HepG2 (cell line): ENCODE results near the gene BAG5. TPM values are rescaled to one million over a fixed set of nuclear protein-coding genes. Genes with fewer than 3 reads are reported as not detected.

Source experiments
- ADNP ChIP-seq: sonication (generic); formaldehyde crosslinking; IDR thresholded peaks from 2 replicates; pipeline ENCODE4 v1.4.0; 2020; ENCODE audit warnings: missing genetic modification reagents
- ARHGAP35 ChIP-seq: sonication (generic); formaldehyde crosslinking; IDR thresholded peaks from 2 replicates; pipeline ENCODE4 v1.9.0; 2022; ENCODE audit warnings: mild to moderate bottlenecking, inconsistent platforms, moderate library complexity, missing genetic modification reagents, borderline replicate concordance
- BRCA1 ChIP-seq: sonication (generic); formaldehyde crosslinking; IDR thresholded peaks from 2 replicates; pipeline ENCODE4 v1.4.0; 2020; ENCODE audit warnings: missing genetic modification reagents
- HDAC1 ChIP-seq: sonication (generic); formaldehyde crosslinking; IDR thresholded peaks from 2 replicates; pipeline ENCODE4 v1.5.1; 2020; ENCODE audit warnings: mild to moderate bottlenecking, missing genetic modification reagents
- HIVEP1 ChIP-seq: sonication (generic); formaldehyde crosslinking; IDR thresholded peaks from 2 replicates; pipeline ENCODE4 v1.4.0; 2020; ENCODE audit warnings: mild to moderate bottlenecking, missing genetic modification reagents
- HNF1A ChIP-seq, 2 experiments: sonication (generic) in 1 of 2; formaldehyde crosslinking in 1 of 2; IDR thresholded peaks; 2 replicates each; pipeline versions ENCODE4 v1.4.0 to v1.6.1; 2016 to 2020; ENCODE audit warnings: borderline replicate concordance in 1 of 2, low read depth in 1 of 2, mild to moderate bottlenecking in 1 of 2, missing genetic modification reagents in 1 of 2
- HOMEZ ChIP-seq: IDR thresholded peaks from 2 replicates; pipeline ENCODE4 v1.6.1; 2016; ENCODE audit warnings: low read depth
- KDM2A ChIP-seq: sonication (generic); formaldehyde crosslinking; IDR thresholded peaks from 2 replicates; pipeline ENCODE4 v1.4.0; 2020; ENCODE audit warnings: low read depth, missing genetic modification reagents, borderline replicate concordance
- MLX ChIP-seq: IDR thresholded peaks from 2 replicates; pipeline ENCODE4 v1.6.1; 2016
- NR3C1 ChIP-seq: sonication (generic); formaldehyde crosslinking; IDR thresholded peaks from 2 replicates; pipeline ENCODE4 v1.4.0; 2020; ENCODE audit warnings: missing genetic modification reagents
- PAF1 ChIP-seq: IDR thresholded peaks from 2 replicates; pipeline ENCODE4 v1.6.1; 2016; ENCODE audit warnings: missing genetic modification reagents, missing compliant biosample characterization
- PHF5A ChIP-seq: IDR thresholded peaks from one replicate; pipeline ENCODE4 v1.6.1; 2018; ENCODE audit warnings: low read depth, missing genetic modification reagents; ENCODE audit not compliant: unreplicated experiment
- POGZ ChIP-seq: sonication (generic); formaldehyde crosslinking; IDR thresholded peaks from 2 replicates; pipeline ENCODE4 v1.4.0; 2020; ENCODE audit warnings: mild to moderate bottlenecking, missing genetic modification reagents
- REPIN1 ChIP-seq: sonication (generic); formaldehyde crosslinking; IDR thresholded peaks from 2 replicates; pipeline ENCODE4 v1.8.0; 2022; ENCODE audit warnings: missing genetic modification reagents, low read depth, mild to moderate bottlenecking, borderline replicate concordance
- SAP130 ChIP-seq: IDR thresholded peaks from 2 replicates; pipeline ENCODE4 v1.6.1; 2016; ENCODE audit warnings: low read depth
- SIX4 ChIP-seq: sonication (generic); formaldehyde crosslinking; IDR thresholded peaks from 2 replicates; pipeline ENCODE4 v1.4.0; 2020; ENCODE audit warnings: missing genetic modification reagents
- SNAI1 ChIP-seq: sonication (generic); formaldehyde crosslinking; IDR thresholded peaks from 2 replicates; pipeline ENCODE4 v1.5.0; 2020; ENCODE audit warnings: mild to moderate bottlenecking, missing genetic modification reagents, borderline replicate concordance
- SP2 ChIP-seq: sonication (generic); formaldehyde crosslinking; IDR thresholded peaks from 2 replicates; pipeline ENCODE4 v1.5.1; 2020; ENCODE audit warnings: mild to moderate bottlenecking, missing genetic modification reagents
- SUZ12 ChIP-seq: fragments of 150-350 bp; IDR thresholded peaks from 2 replicates; pipeline ENCODE4 v1.6.1; 2014; ENCODE audit warnings: low read depth, low read length
- U2AF1 ChIP-seq: fragments of 200-400 bp; formaldehyde crosslinking; optimal IDR thresholded peaks from 2 replicates; pipeline ENCODE3; 2017; ENCODE audit warnings: mild to moderate bottlenecking, low read depth, low read length
- XBP1 ChIP-seq: sonication (generic); formaldehyde crosslinking; IDR thresholded peaks from 2 replicates; pipeline ENCODE4 v1.5.0; 2020; ENCODE audit warnings: missing genetic modification reagents
- YY1 ChIP-seq: IDR thresholded peaks from 2 replicates; pipeline ENCODE4 v1.6.1; 2011; ENCODE audit warnings: low read length, low read depth, moderate library complexity, mild to moderate bottlenecking; ENCODE audit not compliant: insufficient read depth, insufficient replicate concordance
- ZBTB1 ChIP-seq: sonication (generic); formaldehyde crosslinking; IDR thresholded peaks from 2 replicates; pipeline ENCODE4 v1.4.0; 2020; ENCODE audit warnings: missing genetic modification reagents, borderline replicate concordance
- ZNF292 ChIP-seq: sonication (generic); formaldehyde crosslinking; IDR thresholded peaks from 2 replicates; pipeline ENCODE4 v1.8.1; 2022; ENCODE audit warnings: mild to moderate bottlenecking, low read depth, missing genetic modification reagents, borderline replicate concordance
- ZNF367 ChIP-seq: sonication (generic); formaldehyde crosslinking; IDR thresholded peaks from 2 replicates; pipeline ENCODE4 v1.4.0; 2020; ENCODE audit warnings: missing genetic modification reagents, borderline replicate concordance
- ZNF383 ChIP-seq: sonication (generic); formaldehyde crosslinking; IDR thresholded peaks from 2 replicates; pipeline ENCODE4 v1.4.0; 2020; ENCODE audit warnings: missing genetic modification reagents, mild to moderate bottlenecking, borderline replicate concordance
- ZNF747 ChIP-seq: sonication (generic); formaldehyde crosslinking; IDR thresholded peaks from 2 replicates; pipeline ENCODE4 v1.8.1; 2023; ENCODE audit warnings: missing genetic modification reagents, mild to moderate bottlenecking, borderline replicate concordance
- polyA plus RNA-seq, 8 experiments: library from polyadenylated mRNA; depleted of rRNA in 3 of 8; stranded (reverse) in 7 of 8; unstranded in 1 of 8; fragments of >200 nt; fragmentation: Illumina TruSeq in 4 of 8; extraction: Trizol in 4 of 8; gene quantifications; 2 replicates each; pipeline versions ENCODE4 v1.2.1 to v1.2.3, GENCODE V29; 2011 to 2016; ENCODE audit warnings: low read depth in 4 of 8, missing spikeins in 1 of 8, mixed read lengths in 1 of 8; ENCODE audit not compliant: insufficient read depth in 1 of 8
- total RNA-seq, 5 experiments: library from RNA; depleted of rRNA; stranded (reverse); fragments of >200 nt; fragmentation: Illumina TruSeq; extraction: Trizol; gene quantifications; 2 replicates each; pipeline ENCODE4 v1.2.3, GENCODE V29; 2016; ENCODE audit warnings: low read depth in 1 of 5

BAG5 gene
- total and polyA plus RNA-seq, 2 of the 13 experiments (the other 11 are each of a cell fraction or from before 2014, with no cell fraction given), result 3.5 to 21.0 TPM

GRCh38 chr14:103528146-103528586 lies 34.3 kb downstream of the BAG5 start (continued):
- TF ChIP-seq ADNP (no peak), HIVEP1 (no peak), SIX4 (CRISPR knock-in tag) (no peak), ZBTB1 (no peak), PAF1 (CRISPR knock-in tag) (no peak), SNAI1 (CRISPR knock-in tag) (0 out of 2 replicates have a peak, but pooled peaks have one; percentile 8), SP2 (no peak), ZNF292 (no peak), BRCA1 (no peak), HOMEZ (CRISPR knock-in tag) (no peak), PHF5A (no peak), ZNF383 (CRISPR knock-in tag) (no peak), SAP130 (CRISPR knock-in tag) (peak; percentile 25; the same call in 1 of the 2 replicates), HDAC1 (CRISPR knock-in tag) (no peak), U2AF1 (peak; percentile 13), REPIN1 (CRISPR knock-in tag) (no peak), SUZ12 (no peak), NR3C1 (CRISPR knock-in tag) (no peak), MLX (CRISPR knock-in tag) (no peak; the same call in 1 of the 2 replicates), HNF1A (IDR thresholded peaks at IDR 0.05; ENCODE audit: low read depth) (no peak), HNF1A (CRISPR knock-in tag; IDR thresholded peaks at IDR 0.05; ENCODE audit: borderline replicate concordance) (no peak), ZNF747 (CRISPR knock-in tag) (no peak), KDM2A (CRISPR knock-in tag) (no peak), YY1 (no peak), ZNF367 (CRISPR knock-in tag) (no peak), XBP1 (CRISPR knock-in tag) (no peak), POGZ (no peak), ARHGAP35 (CRISPR knock-in tag) (no peak)
